OCI-LY3 (cell line): ENCODE measurements around the gene CPB1.

Source experiments
- EZH2phosphoT487 ChIP-seq: fragments of 200-600 bp; shearing (Covaris generic); IDR thresholded peaks from 2 replicates; pipeline ENCODE4 v1.6.1; 2018; ENCODE audit warnings: antibody characterized with exemption, mixed run types, low read depth
- TF ChIP-seq, protein P1 (sequence below): fragments of 200-600, 300-600 bp; sonication (generic); IDR thresholded peaks from 2 replicates; pipeline ENCODE4 v1.5.1; 2014; ENCODE audit warnings: antibody characterized with exemption, low read length, low read depth

DNA sequence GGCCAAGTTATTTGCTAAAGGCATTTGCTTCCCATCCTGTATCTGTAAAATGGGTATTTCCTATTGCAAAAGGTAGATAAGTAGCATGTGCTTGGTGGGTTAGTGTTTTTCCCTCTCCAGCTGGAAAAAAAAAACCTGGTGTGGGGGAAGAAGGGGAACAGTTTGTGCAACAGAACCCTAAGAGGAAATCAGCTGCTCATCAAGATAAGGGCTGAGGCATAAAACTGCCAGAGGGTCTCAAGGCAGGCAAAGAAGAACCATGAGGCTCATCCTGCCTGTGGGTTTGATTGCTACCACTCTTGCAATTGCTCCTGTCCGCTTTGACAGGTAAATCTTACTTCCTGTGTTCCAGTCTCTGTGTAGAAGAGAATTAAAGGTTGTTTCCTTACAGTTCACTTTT lies 37.4 kb downstream of the CPB1 start, which contains the start of gene CPA3:
- TF ChIP-seq, protein P1, sequence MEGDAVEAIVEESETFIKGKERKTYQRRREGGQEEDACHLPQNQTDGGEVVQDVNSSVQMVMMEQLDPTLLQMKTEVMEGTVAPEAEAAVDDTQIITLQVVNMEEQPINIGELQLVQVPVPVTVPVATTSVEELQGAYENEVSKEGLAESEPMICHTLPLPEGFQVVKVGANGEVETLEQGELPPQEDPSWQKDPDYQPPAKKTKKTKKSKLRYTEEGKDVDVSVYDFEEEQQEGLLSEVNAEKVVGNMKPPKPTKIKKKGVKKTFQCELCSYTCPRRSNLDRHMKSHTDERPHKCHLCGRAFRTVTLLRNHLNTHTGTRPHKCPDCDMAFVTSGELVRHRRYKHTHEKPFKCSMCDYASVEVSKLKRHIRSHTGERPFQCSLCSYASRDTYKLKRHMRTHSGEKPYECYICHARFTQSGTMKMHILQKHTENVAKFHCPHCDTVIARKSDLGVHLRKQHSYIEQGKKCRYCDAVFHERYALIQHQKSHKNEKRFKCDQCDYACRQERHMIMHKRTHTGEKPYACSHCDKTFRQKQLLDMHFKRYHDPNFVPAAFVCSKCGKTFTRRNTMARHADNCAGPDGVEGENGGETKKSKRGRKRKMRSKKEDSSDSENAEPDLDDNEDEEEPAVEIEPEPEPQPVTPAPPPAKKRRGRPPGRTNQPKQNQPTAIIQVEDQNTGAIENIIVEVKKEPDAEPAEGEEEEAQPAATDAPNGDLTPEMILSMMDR = no peak
- no peak for TF ChIP-seq EZH2phosphoT487
